Stimulated activated CD8-positive, alpha-beta memory T cell treated with anti-CD3 and anti-CD28 coated beads, Interleukin-7, amount 100 ng/mL, for 1 hour (primary cell): ENCODE measurements around the gene CD180.

Experiments used
- DNase-seq, 2 donors: peaks; one replicate each; pipeline ENCODE4 v3.0.0-alpha.2; 2020; ENCODE audit warnings: low read depth in 2 of 2

Gene CD180

DNA sequence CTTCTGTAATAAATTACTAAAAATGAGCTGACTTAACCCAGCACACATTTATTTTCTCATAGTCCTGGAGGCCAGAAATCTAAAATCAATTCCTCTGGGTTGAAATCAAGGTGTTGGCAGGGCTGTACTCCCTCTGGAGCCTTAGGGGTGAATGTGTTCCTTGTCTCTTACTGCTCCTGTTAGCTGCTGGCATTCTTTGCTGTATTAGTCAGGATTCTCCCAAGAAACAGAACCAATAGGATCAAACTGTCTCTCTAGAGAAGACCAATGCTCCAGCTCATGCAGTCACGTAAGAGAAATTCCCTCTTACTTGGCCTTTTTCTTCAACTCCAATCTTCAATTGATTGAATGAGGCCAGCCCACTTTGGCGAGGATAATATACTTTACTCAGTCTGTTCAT is 15.3 kb upstream of the CD180 start:
- DNase-seq: no peak

DNA sequence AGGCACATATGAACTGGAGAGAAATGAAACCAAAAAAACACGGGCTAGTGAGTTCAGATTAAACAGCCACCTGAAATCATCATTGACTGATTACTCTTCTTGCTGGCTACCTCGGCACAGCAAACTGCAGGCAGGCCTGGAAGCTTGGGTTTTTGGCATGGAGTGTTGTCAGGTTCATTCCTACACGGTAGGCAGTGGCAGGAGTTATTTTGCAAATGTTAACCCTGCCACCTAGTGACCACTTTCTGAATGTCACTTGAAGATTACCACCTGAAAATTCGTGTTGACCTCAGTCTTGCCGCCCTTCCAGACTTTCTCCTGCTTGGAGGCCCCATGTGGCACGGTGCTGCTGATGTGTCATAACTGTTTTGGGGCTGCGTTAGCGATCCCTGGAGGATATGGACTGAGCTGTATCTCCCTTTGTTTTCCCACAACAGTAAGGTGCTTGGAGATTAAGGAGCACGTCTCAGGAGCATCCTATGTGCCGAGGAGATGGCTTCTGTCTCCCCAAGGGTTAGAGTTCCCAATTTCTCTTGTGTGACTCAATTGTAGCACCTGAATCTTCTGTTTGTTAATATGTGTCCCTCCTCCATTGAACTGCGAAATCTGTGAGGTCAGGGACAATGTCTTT is 12.7 kb upstream of the CD180 start:
- DNase-seq: peak; percentile 11 to 28

DNA sequence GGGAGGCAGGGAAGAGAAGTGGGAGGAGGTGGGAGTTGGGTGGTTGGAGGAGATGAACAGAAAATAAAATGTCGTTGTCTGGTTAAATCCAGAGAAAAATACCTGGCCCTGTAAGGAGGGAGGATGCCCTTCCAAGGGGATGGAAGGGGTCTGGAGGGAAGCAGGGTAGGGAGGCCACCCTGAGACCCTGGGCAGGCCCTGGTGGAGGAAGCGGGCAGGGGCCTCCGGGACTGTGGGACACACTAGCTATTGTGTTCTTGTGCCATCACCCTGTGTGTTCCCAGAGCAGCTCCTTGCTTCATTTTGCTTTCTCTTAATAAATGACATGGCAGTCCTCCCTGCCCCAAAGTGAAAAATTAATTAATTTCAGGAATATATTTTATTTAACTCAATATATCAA is 11.8 kb upstream of the CD180 start:
- no peak for DNase-seq

DNA sequence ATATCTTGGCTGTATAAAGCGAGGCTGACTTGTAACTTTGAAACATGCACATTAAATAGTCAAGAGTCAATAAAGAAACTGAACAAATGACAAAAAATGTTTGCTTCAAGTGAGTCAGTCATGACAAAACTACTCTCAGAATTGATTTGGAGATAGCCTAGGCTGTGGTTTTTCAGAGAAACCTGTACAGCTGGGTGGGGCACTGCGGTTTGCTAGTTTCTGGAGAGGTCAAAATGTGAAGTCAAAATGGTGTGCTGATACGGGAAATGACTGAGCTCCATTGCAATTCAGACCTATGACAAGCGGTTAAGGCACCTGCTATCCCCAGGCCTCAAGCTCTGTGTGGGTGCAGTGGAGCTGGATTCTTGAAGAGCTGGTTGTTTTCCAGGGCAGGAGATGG is 10.3 kb upstream of the CD180 start:
- peak; percentile 24 to 63 for DNase-seq

DNA sequence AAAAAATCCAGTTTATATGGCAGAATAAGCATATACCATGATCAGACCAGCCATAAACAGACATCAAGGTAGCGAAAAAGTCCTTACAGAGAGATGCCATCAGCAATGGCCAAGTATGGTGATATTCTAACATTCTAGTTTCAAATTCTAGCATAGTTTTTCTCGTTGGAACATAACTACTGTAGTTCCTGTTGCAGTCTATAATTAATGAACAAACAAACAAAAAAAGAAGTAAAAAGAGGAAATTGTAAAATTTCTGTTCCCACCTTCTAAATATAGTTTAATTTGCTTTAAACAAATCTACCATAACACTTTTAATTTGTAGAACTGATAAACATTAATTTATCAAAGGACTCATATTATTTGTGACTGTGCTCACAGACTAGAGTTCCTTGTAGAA is 9.9 kb upstream of the CD180 start:
- no peak for DNase-seq

DNA sequence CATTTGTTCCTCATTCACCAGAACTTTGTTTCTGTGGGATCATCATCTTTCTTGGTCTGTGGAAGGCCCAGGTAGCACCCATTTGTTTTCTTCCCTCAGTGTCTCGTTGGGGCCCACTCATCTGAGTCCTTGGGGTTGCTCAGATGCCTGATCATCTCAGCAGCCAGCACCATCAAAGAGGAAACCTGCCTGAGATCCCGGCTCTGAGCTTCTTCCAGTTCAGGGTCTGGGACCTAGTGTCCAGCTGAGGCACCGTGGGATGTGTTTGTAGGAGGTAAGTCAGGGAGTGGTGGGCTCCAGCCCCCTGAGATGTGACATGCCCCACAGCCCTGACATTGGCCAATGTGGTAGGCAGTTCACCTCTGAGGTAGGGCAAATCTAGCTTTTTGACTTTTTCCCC is 9.4 kb upstream of the CD180 start:
- DNase-seq: no peak

DNA sequence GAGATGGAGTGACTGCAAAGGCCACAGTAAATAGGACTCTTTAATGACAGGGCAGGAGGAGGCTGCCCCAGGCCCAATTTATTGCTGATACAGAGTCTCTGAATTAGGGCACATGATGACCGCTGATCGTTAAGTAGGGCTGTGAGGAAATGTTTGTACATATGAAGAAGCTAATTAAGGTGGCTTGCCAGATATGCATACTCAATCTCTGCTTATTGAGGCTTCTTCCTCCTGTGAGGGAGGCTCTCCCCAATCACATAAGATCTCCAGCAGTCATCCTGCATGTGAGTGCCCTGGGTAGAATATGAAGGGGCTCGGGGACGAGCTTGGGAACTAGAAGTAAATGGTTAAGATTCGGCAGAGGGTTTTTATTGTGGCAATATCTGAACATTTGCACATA is 8.2 kb upstream of the CD180 start:
- no peak for DNase-seq

DNA sequence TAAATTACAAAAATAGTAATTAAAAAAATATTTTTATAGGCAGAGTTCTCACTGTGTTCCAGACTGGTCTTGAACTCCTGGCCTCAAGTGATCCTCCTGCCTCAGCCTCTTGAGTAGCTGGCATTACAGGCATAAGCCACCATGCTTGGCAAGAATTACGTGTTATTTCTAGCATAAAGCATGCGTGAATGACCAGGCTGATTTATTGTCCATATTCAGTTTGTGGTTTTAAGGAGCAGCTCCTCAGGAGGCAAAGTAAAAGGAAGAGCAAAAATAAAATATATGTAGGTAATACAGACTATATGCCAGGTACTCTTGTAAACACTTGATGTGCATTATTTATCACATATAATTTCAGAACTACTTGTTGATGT is 7.1 kb upstream of the CD180 start:
- DNase-seq: no peak

DNA sequence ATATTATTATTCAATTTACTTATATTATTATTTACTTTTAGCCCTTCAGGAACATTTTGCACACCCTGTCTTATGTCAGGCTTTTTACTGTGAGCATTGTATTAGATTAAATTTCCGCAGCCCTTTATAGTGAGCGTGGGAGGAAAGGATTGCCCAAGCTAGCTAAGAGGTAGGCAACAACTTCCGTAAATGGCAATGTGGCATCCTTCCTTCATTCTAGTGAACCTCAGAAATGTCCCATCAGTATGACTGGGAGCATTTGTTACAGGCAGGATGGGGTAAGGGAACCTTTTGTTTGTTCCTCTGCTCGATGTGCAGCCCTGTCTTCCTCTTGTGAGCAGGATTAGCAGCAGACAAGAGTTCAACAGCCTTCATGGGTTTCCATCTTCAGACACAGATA is 6.2 kb upstream of the CD180 start:
- DNase-seq: no peak

DNA sequence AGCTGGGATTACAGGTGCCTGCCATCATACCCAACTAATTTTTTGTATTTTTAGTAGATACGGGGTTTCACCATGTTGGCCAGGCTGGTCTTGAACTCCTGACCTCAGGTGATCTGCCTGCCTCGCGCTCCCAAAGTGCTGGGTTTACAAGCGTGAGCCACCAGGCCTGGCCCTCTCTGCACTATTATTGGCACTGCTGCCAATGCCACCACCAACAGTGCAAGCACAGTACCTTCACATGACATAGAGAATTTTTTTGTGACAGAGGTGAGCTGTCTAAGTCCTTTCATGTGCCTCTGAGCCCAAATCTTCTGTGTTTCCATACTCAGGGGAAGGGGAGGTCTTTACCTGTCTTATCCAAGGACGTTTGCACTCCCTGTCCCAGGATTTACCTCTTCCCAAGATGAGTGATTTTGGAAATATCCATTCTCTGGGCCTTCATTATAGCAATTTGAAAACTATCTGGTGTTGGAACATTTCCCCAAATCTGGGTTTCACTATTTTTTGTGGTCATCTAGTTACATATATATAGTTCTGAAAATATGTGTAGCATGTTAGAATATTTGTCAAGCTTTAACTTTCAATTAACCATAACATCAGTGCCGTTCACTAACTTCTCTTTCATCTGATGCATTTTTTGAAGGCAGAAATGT is 5.4 kb upstream of the CD180 start:
- DNase-seq: no peak

DNA sequence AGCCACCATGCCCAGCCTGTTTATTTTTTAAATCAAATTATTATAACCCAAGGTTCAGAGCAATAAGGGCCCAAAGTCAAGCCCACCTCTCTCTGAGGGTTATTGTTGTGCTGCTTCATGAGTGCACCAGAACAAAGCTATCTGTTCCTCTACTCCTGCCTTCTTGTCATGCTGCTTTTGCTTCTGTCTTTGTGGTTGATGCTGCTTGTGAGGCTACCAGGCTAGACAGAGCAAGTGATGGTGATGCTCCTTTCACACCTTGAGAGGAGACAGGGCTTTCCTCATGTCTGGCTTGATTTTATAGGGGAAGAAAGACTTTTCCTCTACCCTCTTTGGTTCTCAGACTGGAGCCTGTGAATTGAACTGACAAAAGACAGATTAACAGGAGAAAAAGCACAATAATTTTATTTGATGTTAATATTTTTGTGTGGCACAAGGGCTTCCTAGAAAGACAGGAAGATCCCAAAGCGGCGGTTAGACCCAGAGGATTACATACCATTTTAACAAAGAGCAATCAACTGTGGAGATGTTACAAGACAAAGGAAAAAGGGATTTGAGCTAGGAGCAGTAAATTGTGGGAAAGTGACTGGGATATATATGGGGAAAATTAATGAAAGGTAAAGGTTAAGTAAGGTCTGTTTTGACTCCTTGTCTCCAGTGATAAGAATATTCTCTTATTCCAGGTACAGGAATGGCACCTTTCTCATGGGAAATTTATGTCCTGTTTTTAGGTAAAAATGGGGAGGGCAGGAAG is 4.4 kb upstream of the CD180 start:
- DNase-seq: no peak

DNA sequence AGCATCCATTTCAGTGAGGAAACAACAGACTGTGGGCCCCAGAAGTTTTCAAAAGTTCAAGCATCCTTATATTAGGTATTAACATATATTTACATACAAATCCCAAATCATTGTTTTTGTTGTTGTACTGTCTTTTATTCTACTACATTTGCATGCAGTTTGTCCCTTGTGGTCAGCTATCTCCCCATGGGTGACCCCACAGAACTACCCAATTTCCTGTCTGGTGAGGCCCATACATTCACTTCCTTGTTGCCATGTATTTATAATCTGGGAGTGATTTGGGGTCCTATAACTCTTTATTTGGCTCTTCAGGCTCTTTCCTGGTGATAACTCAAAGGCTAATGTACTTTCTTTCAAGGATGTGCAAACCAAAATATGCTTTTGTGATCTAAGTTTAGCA is 3.3 kb upstream of the CD180 start:
- no peak for DNase-seq

DNA sequence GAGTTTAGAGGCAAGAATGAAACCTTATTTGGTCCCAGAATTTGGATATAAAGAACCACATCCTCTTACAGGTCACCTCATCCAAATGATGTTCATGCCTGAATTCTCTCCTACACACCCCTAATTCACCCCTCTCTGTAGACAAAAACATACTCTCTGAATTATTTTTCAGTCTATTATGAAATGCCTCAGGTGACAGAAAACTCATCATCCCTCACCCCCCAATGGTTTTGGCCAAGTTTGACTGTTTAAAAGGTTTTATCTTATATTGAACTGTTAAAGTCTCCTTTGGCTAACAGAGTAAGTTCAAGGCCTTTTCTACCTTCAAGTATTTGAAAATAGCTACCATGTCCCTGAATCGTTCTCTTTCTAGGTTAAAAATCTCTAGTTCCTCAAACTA is 2.3 kb upstream of the CD180 start:
- DNase-seq: no peak

DNA sequence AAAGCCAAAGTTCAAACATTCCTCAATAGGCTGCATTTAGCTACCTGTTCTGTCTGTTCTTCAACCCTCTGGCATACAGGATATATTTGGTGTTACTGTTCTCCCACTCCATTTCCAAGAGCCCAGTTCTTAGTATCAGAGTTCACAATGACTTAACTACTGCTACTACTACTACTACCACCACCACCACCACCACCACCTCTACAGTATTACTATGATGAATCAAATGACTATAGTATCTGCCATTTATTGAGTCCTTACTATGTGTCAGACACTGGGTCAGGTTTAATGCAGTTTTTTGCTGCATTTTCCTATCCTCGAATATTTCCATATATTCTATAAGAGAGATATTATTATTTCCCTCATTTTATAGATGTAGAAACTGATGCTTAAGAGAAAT is 937 bp upstream of the CD180 start:
- no peak for DNase-seq

DNA sequence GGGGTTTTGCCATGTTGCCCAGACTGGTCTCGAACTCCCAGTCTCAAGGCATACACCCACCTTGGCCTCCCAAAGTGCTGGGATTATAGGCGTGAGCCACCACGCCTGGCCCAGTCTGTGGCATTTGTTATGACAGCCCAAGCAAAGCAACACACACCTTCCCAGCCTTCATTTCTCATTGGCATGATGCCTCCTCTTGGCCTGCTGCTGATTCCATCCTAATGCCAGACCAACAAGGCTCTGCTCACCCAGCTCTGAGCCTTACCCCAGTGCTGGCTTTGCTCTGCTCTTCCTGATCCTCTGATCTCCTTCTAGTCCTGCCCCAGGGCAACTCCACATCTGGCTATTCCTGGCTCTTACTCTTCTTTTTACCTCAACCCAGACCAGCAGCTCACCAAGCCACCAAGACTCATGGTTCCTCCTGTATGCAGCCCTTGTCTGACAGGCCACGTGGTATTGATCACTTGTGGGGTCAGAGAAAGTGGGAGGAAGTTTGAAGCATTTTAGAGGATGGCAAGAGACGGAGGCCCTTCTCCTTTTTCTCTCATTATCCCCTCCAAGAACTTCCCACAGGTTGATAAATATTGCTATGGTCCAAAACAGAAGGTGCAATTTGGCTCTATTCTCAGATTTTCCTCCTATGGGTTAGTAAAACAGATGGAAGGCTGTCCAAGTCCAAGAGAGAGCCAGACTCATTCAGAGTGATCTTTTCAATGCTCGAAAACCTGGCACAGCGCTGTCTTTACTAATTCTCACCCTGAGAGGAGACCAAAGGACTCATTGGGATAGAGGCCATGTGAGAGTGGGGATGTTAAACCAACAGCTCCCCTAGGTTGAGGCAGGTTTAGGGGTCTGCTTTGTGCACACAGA is 958 bp downstream of the CD180 start:
- DNase-seq: no peak

DNA sequence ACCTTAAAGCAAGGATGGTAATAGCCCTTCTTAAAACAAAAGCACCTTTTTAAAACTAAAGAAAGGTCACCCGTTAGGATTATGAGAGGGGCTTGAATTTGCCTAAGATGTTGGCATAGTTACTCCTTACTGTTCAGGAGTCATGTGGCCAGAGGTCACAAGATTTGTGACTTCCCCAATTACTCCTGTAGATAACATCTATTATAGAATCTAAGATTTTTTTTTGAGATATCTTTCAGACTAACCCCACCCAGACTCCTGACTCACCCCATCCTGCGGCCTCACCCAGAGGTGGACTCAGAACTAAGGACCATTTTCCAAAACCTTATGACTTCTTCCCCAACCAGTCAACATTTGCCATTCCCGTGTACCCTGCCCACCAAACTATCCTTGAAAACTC is 2.4 kb downstream of the CD180 start:
- no peak for DNase-seq

DNA sequence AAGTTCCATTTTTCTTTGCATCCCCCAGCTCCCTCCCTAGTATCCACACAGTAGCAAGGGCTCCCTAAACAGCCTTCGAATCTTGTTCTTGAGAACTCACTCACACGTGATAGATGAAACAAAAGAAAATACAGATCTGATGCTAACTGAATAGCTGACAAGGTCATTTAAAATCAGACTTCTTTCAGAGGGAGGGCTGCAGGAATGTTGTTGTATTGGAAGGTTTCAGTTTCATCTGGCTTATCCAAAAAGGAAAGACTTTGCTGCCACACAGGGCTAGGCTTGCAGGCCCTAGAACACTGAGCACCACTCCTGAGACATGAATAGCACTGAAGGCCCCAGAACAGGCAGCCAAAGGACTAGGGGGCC is 3.2 kb downstream of the CD180 start:
- DNase-seq: no peak

DNA sequence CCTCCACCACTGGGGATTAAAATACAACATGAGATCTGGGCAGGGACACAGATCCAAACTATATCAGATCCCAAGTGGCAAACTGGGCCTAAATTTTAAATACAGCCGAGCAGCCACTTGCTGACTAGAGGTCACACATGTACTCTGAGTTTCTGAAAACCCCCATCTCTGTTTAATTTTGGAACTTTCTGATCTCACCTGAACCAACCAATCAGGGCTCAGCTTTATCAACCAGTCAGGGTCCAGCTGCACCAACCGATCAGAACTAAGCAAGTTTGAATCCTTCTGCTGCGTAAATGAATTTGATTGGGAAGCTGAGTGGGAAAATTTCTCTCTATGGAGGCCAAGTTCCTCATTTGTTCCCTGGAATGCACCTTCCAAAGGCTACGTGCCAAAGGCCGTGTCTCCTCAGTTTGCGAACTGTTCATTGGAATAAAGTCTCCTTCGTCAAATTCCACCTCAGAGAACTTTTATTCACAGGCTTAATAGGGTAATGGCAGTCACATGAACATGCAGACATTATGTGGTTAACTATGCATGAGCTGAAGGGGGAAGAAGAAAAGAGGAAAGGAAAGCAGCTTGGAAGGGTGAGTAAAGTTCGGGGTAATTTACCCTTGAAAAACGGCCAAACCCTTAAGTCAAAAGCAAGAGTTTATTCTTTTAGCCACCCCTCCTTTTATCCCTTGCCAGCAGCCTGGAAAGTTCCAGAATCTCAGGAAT is 3.7 kb downstream of the CD180 start:
- DNase-seq: no peak

DNA sequence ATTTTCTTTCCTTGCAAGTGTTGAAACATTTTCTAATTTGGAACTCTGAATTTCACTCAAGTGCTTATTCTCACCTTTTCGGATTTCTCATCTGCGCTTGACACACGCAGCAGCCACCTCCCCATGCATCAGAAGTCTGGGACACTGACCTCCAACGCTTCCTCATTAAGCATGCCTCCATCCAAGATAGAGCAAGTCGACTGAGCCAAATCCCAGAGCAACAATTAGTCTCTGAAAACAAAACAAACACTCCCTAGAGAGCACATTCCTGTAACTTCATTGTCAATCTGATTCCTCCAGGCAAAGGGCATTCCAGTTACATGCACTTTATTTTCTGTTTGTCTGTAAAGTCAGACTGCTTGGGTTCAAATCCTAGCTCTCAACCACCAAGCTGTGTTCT is 5.7 kb downstream of the CD180 start:
- DNase-seq: no peak

DNA sequence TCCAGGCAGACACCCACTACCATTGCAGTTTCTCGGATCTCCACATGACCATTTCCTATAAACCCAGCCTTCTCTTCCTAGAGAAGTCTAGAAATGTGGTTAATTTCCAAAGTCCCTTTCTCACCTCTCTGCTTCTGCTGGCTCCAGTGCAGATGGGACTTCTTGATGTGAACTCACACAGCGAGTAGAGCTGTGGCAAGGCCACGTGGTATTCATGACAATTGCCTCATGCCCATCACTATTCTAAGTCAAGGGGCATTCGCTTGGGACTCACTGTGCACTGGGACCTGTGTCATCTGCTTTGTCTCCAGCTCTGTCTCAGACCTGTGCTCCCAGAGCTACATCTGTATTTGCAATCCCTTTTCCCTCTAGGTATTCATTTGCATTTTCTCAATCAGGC is 6.2 kb downstream of the CD180 start:
- no peak for DNase-seq

DNA sequence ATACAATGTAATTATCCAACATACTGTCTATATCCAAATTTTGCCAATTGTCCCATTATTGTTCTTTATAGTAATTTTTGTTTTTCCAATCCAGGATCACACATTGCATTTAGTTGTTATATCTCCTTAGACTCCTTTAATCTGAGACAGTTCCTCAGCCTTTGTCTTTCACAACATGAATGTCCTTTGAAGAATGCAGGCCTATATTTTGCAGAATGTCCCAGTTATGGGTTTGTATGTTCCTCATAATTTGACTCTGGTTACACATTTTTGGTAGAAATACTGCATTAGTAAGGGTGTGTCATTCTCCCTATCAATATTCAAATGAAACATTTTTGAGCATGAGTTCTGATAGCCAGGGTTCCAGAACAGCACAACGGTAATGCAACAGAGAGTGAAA is 6.7 kb downstream of the CD180 start:
- no peak for DNase-seq

DNA sequence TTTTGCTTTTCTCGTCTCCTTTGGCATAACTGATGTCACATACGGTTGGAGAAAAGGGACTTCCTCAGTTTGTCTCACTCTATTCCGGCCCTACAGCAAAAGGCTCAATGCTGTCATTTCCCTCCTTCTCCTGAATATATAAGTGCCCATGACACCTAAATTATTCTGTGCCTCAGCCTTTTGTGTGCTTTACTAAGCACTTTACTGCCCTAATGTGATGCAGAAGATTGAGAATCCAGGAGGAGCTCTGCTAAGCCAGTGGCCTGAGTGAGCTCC is 7.6 kb downstream of the CD180 start:
- no peak for DNase-seq
